OCI-LY1 (cell line): ENCODE data around the gene RASGEF1B.

Experiments used
- H2AFZ ChIP-seq: fragments of 200-600 bp; sonication (generic), shearing (Covaris generic); 2 replicates; pipeline ENCODE4 v1.6.0; 2014; ENCODE audit warnings: antibody characterized with exemption, mild to moderate bottlenecking, low read length
- H3F3A ChIP-seq: fragments of 200-600 bp; sonication (generic), shearing (Covaris generic); 2 replicates; pipeline ENCODE4 v1.6.0; 2014; ENCODE audit warnings: mild to moderate bottlenecking, antibody characterized with exemption, low read length, moderate library complexity; ENCODE audit not compliant: insufficient read depth
- H3K27ac ChIP-seq: fragments of 200-600 bp; sonication (generic); 2 replicates; pipeline ENCODE4 v1.5.1; 2014; ENCODE audit warnings: low read length, mixed run types, mild to moderate bottlenecking, low read depth; ENCODE audit not compliant: poor library complexity, severe bottlenecking
- H3K27me3 ChIP-seq: fragments of 200-600 bp; sonication (generic); 2 replicates; pipeline ENCODE4 v1.6.0; 2014; ENCODE audit warnings: antibody characterized with exemption, mild to moderate bottlenecking, low read length, moderate library complexity; ENCODE audit not compliant: insufficient read depth
- H3K36me3 ChIP-seq: fragments of 200-600 bp; sonication (generic); 2 replicates; pipeline ENCODE4 v1.6.1; 2014; ENCODE audit warnings: mild to moderate bottlenecking, antibody characterized with exemption, low read length, moderate library complexity, mixed read lengths; ENCODE audit not compliant: insufficient read depth
- H3K4me1 ChIP-seq: fragments of 200-600 bp; sonication (generic); 2 replicates; pipeline ENCODE4 v1.5.1; 2014; ENCODE audit warnings: mild to moderate bottlenecking, low read length, moderate library complexity; ENCODE audit not compliant: insufficient read depth, severe bottlenecking
- H3K4me2 ChIP-seq: fragments of 200-600 bp; sonication (generic), shearing (Covaris generic); 2 replicates; pipeline ENCODE4 v1.6.1; 2014; ENCODE audit warnings: low read length
- H3K4me3 ChIP-seq: fragments of 200-600 bp; sonication (generic); 2 replicates; pipeline ENCODE4 v1.5.1; 2014; ENCODE audit warnings: low read length, low read depth, mild to moderate bottlenecking, mixed read lengths; ENCODE audit not compliant: poor library complexity, severe bottlenecking
- H3K79me2 ChIP-seq: fragments of 200-600 bp; shearing (Covaris generic); 2 replicates; pipeline ENCODE4 v1.6.1; 2016; ENCODE audit warnings: mixed run types, low read length, mixed read lengths; ENCODE audit not compliant: insufficient read depth
- H3K9ac ChIP-seq: fragments of 200-600 bp; sonication (generic), shearing (Covaris generic); 2 replicates; pipeline ENCODE4 v1.6.1; 2014; ENCODE audit warnings: mild to moderate bottlenecking, low read length, mixed read lengths
- H3K9me2 ChIP-seq: fragments of 200-600 bp; sonication (generic), shearing (Covaris generic); 2 replicates; pipeline ENCODE4 v1.6.1; 2014; ENCODE audit warnings: low read depth, mild to moderate bottlenecking, low read length, mixed read lengths
- H3K9me3 ChIP-seq: fragments of 200-600 bp; shearing (Covaris generic); 2 replicates; pipeline ENCODE4 v1.6.1; 2014; ENCODE audit warnings: low read length, mixed read lengths
- H4K20me1 ChIP-seq: fragments of 200-600 bp; sonication (generic), shearing (Covaris generic); 2 replicates; pipeline ENCODE4 v1.6.0; 2016; ENCODE audit warnings: mild to moderate bottlenecking, low read length; ENCODE audit not compliant: insufficient read depth
- EZH2 ChIP-seq: fragments of 200-600 bp; sonication (generic), shearing (Covaris generic); IDR thresholded peaks from 2 replicates; pipeline ENCODE4 v1.8.0; 2017; ENCODE audit warnings: borderline replicate concordance, mixed run types, mild to moderate bottlenecking, antibody characterized with exemption, low read length, moderate library complexity, mixed read lengths
- TF ChIP-seq, protein P1 (sequence below): fragments of 200-600 bp; sonication (generic), shearing (Covaris generic); IDR thresholded peaks from 2 replicates; pipeline ENCODE4 v1.5.1; 2017; ENCODE audit warnings: mild to moderate bottlenecking, antibody characterized with exemption, low read length, moderate library complexity, mixed read lengths

Gene RASGEF1B

DNA sequence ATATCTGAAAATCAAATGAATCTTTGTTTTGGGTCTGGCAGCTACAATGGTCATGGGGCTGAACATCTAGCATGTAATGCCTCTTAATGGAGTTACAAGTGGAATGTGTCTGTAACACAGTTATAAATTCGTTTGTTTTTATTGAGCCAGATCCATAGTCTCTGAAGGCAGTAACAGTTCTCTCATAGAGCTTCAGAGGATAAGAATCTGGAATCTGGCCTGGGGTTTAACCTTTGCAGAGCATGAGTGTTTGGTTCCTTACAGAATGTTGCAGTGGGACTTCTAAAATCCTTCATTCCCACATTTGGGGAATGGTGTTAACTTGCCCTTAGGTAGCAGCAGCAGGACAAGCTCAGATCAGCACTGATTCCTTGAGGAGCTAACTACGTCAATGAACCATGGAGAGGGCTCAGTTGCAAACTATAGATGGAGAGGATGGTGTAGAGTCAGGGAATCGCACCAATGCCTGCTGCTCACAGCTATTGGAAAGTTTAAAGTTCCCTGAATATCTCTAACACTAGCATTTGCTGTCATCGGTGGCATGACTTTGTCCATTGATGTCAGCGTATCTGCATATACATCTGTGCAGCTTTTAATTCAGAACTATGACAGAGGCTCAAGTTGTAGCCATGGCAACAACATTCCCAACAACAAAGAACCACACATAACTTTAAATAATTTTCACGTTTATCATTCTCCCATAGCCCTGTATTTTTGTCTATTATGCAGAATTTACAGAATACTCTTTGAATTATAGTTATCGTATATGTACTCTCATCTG is 72.2 kb downstream of the RASGEF1B start:
- Histone ChIP-seq H3K4me1 (no peaks in the 10 kb centered on the region), H2AFZ (no peak overlapping the region), H3K36me3 (no peaks in the 10 kb centered on the region), H3K79me2 (no peaks in the 10 kb centered on the region), H3K9ac (no peak overlapping the region), H3K4me2 (no peak overlapping the region), H3K9me3 (no peaks in the 10 kb centered on the region), H3K9me2 (no peaks in the 10 kb centered on the region), H3K27me3 (no peaks in the 10 kb centered on the region), H3F3A (no peaks in the 10 kb centered on the region), H4K20me1 (no peaks in the 10 kb centered on the region), H3K4me3 (no peak overlapping the region), H3K27ac (no peak overlapping the region)
- TF ChIP-seq EZH2: no peak
- TF ChIP-seq, protein P1, sequence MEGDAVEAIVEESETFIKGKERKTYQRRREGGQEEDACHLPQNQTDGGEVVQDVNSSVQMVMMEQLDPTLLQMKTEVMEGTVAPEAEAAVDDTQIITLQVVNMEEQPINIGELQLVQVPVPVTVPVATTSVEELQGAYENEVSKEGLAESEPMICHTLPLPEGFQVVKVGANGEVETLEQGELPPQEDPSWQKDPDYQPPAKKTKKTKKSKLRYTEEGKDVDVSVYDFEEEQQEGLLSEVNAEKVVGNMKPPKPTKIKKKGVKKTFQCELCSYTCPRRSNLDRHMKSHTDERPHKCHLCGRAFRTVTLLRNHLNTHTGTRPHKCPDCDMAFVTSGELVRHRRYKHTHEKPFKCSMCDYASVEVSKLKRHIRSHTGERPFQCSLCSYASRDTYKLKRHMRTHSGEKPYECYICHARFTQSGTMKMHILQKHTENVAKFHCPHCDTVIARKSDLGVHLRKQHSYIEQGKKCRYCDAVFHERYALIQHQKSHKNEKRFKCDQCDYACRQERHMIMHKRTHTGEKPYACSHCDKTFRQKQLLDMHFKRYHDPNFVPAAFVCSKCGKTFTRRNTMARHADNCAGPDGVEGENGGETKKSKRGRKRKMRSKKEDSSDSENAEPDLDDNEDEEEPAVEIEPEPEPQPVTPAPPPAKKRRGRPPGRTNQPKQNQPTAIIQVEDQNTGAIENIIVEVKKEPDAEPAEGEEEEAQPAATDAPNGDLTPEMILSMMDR: no peak

DNA sequence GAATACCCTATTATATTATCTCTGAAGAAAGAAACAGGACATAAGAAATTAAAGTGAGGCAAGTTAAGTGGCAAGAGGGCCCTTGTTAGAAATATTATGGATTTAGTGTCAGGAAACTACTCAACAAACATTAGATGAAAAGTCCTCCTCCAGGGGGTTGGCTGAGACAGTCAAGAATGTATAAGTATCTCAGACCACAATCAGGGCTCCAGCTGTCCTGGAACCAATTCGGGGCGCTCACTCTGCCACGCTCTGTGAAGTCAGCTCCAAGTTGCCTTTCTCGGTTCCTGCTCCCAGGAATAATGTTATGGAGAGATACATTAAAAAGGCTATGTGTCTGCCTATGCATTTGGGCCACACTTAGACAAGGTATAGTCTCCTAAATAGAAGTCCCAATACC is 73.3 kb downstream of the RASGEF1B start:
- Histone ChIP-seq H3K9me3 (no peaks in the 10 kb centered on the region), H3K9ac (no peak overlapping the region), H3K4me3 (no peak overlapping the region), H4K20me1 (no peaks in the 10 kb centered on the region), H3K79me2 (no peaks in the 10 kb centered on the region), H3K9me2 (no peaks in the 10 kb centered on the region), H3K27me3 (no peaks in the 10 kb centered on the region), H3F3A (no peaks in the 10 kb centered on the region), H2AFZ (no peak overlapping the region), H3K4me2 (no peak overlapping the region), H3K4me1 (no peaks in the 10 kb centered on the region), H3K36me3 (no peaks in the 10 kb centered on the region), H3K27ac (no peak overlapping the region)
- TF ChIP-seq, protein P1: no peak
- no peak for TF ChIP-seq EZH2

DNA sequence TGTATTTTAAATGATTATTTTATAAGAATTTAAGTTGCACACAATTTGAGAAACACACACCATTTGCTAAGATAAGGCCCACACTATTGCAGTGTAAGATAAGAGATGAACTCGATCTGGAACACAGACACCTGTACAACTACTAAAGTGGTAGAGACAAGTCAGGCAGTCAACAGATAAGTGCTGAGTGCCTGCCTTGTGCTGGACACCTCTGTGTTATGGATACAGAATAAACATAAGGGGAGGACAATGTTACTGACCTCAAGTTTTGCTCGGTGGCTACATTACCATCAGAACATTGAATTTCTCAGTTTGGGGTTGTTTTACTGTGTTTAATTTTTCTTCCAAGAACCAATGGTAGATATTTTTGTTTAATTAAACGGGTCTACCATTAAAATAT is 74.1 kb downstream of the RASGEF1B start:
- Histone ChIP-seq H3K79me2 (no peaks in the 10 kb centered on the region), H3K4me3 (no peak overlapping the region), H3K27ac (no peak overlapping the region), H3F3A (no peaks in the 10 kb centered on the region), H3K9me2 (no peaks in the 10 kb centered on the region), H4K20me1 (no peaks in the 10 kb centered on the region), H3K27me3 (no peaks in the 10 kb centered on the region), H3K4me2 (no peak overlapping the region), H3K36me3 (no peaks in the 10 kb centered on the region), H3K9ac (no peak overlapping the region), H3K9me3 (no peaks in the 10 kb centered on the region), H2AFZ (no peak overlapping the region), H3K4me1 (no peaks in the 10 kb centered on the region)
- TF ChIP-seq EZH2: no peak
- TF ChIP-seq, protein P1: no peak
